K562 (cell line): ENCODE results near the gene COLQ. TPM values are rescaled to one million over a fixed set of nuclear protein-coding genes. Genes with fewer than 3 reads are reported as not detected.

Experiments used
- ARHGAP35 ChIP-seq: fragments of 450-650 bp; IDR thresholded peaks from 2 replicates; pipeline ENCODE4 v1.6.1; 2018; ENCODE audit not compliant: partially characterized antibody
- CBX5 ChIP-seq: IDR thresholded peaks from 2 replicates; pipeline ENCODE4 v1.6.1; 2014; ENCODE audit warnings: low read depth, borderline replicate concordance
- CCNT2 ChIP-seq: IDR thresholded peaks from 2 replicates; pipeline ENCODE4 v1.6.1; 2011; ENCODE audit warnings: borderline replicate concordance, low read depth, mild to moderate bottlenecking, moderate library complexity, mixed read lengths, low read length; ENCODE audit not compliant: insufficient read length; ENCODE audit errors: extremely low read depth
- ELF1 ChIP-seq: fragments of 200-800 bp; sonication (Bioruptor generic); IDR thresholded peaks from 2 replicates; pipeline ENCODE4 v1.6.1; 2016; ENCODE audit warnings: missing genetic modification characterization, missing compliant biosample characterization
- GATAD2B ChIP-seq: fragments of 450-650 bp; IDR thresholded peaks from 2 replicates; pipeline ENCODE4 v1.6.1; 2017; ENCODE audit warnings: mild to moderate bottlenecking, borderline replicate concordance
- HMGN3 ChIP-seq: IDR thresholded peaks from 2 replicates; pipeline ENCODE4 v1.6.1; 2011; ENCODE audit warnings: borderline replicate concordance, low read depth, mild to moderate bottlenecking, mixed read lengths, low read length; ENCODE audit not compliant: insufficient read length; ENCODE audit errors: extremely low read depth
- JUND ChIP-seq, 2 experiments: IDR thresholded peaks; 2 replicates in 1 of 2; 3 replicates in 1 of 2; pipeline ENCODE4 v1.6.1; 2011; ENCODE audit warnings: borderline replicate concordance in 2 of 2, low read depth in 2 of 2, low read length in 2 of 2, improper control_type of control experiment in 1 of 2, missing biosample characterization in 1 of 2, missing genetic modification characterization in 1 of 2, missing genetic modification reagents in 1 of 2
- KLF16 ChIP-seq: IDR thresholded peaks from 2 replicates; pipeline ENCODE4 v1.6.1; 2016; ENCODE audit warnings: antibody characterized with exemption
- MED1 ChIP-seq: sonication (generic); formaldehyde crosslinking; IDR thresholded peaks from 2 replicates; pipeline ENCODE4 v1.8.1; 2023; ENCODE audit warnings: missing genetic modification reagents, borderline replicate concordance
- MXI1 ChIP-seq: IDR thresholded peaks from 2 replicates; pipeline ENCODE4 v1.6.1; 2011; ENCODE audit warnings: low read depth, mild to moderate bottlenecking, improper control_type of control experiment, low read length
- RBBP5 ChIP-seq: fragments of 200-600 bp; sonication (generic); IDR thresholded peaks from 2 replicates; pipeline ENCODE4 v1.6.1; 2012; ENCODE audit warnings: borderline replicate concordance, mild to moderate bottlenecking, low read length, control low read depth, inconsistent platforms; ENCODE audit not compliant: insufficient read depth, poor library complexity, severe bottlenecking
- SIRT6 ChIP-seq: IDR thresholded peaks from one replicate; pipeline ENCODE4 v1.6.1; 2012; ENCODE audit warnings: low read depth, mild to moderate bottlenecking, control low read depth, inconsistent platforms, low read length, moderate library complexity
- SPI1 ChIP-seq: IDR thresholded peaks from 2 replicates; pipeline ENCODE4 v1.6.1; 2011; ENCODE audit warnings: low read depth, low read length, control low read depth, borderline replicate concordance
- STAG1 ChIP-seq: sonication (generic); formaldehyde crosslinking; IDR thresholded peaks from 2 replicates; pipeline ENCODE4 v1.5.0; 2020; ENCODE audit warnings: missing genetic modification reagents, borderline replicate concordance
- ZEB2 ChIP-seq: fragments of 450-650 bp; IDR thresholded peaks from 2 replicates; pipeline ENCODE4 v1.6.1; 2016
- ZNF217 ChIP-seq: sonication (generic); formaldehyde crosslinking; IDR thresholded peaks from 2 replicates; pipeline ENCODE4 v1.8.0; 2022; ENCODE audit warnings: mild to moderate bottlenecking, missing genetic modification reagents
- ZNF354B ChIP-seq: fragments of 250-450 bp; sonication (Bioruptor Pico); IDR thresholded peaks from 2 replicates; pipeline ENCODE4 v1.4.0; 2020
- ZNF717 ChIP-seq: fragments of 250-450 bp; sonication (Bioruptor Pico); IDR thresholded peaks from 2 replicates; pipeline ENCODE4 v1.5.0; 2021
- ZNF77 ChIP-seq: fragments of 250-450 bp; sonication (Bioruptor Pico); IDR thresholded peaks from 2 replicates; pipeline ENCODE4 v1.5.0; 2020
- polyA plus RNA-seq, 8 experiments: library from polyadenylated mRNA; depleted of rRNA in 4 of 8; stranded (reverse) in 5 of 8; unstranded in 3 of 8; fragments of >200 nt; fragmentation: Nextera tagmentation in 2 of 8; fragmentation: Illumina TruSeq in 1 of 8; extraction: Ambion mirVana in 2 of 8; extraction: Trizol in 1 of 8; gene quantifications; 2 replicates each; pipeline versions ENCODE4 v1.2.1 to v1.2.3, GENCODE V29; 2011 to 2014; ENCODE audit warnings: inconsistent platforms in 1 of 8, missing spikeins in 1 of 8
- total RNA-seq, 7 experiments: library from RNA; depleted of rRNA in 6 of 7; stranded (reverse); fragments of >200 nt in 6 of 7; fragmentation: Illumina TruSeq in 2 of 7; extraction: Trizol in 2 of 7; gene quantifications; 2 replicates each; pipeline versions ENCODE4 v1.2.1 to v1.2.3, GENCODE V29; 2011 to 2021; ENCODE audit warnings: low replicate concordance in 1 of 7
- TF ChIP-seq, protein P1 (sequence below): fragments of 450-650 bp; IDR thresholded peaks from 2 replicates; pipeline ENCODE4 v1.6.1; 2014; ENCODE audit warnings: low read depth, mild to moderate bottlenecking, moderate library complexity, borderline replicate concordance
- TF ChIP-seq, protein P2 (sequence below), 2 experiments: fragments of 200-800 bp in 1 of 2; sonication (Bioruptor generic) in 1 of 2; sonication (generic) in 1 of 2; formaldehyde crosslinking in 1 of 2; IDR thresholded peaks in 1 of 2; conservative IDR thresholded peaks in 1 of 2; 2 replicates each; pipeline versions ENCODE4 v1.5.0 to v1.6.1; 2016 to 2020; ENCODE audit warnings: missing compliant biosample characterization in 1 of 2, missing genetic modification characterization in 1 of 2, missing genetic modification reagents in 1 of 2
- TF ChIP-seq, protein P3 (sequence below), 2 experiments: fragments of 450-650 bp; conservative IDR thresholded peaks; 2 replicates each; pipeline ENCODE4 v1.6.1; 2017; ENCODE audit warnings: mild to moderate bottlenecking in 2 of 2, moderate library complexity in 2 of 2

COLQ gene
- total and polyA plus RNA-seq, 9 of the 15 experiments (the other 6 are each of a cell fraction or from before 2014, with no cell fraction given): 0.04 to 0.36 (median 0.27) TPM; not detected in 4

DNA sequence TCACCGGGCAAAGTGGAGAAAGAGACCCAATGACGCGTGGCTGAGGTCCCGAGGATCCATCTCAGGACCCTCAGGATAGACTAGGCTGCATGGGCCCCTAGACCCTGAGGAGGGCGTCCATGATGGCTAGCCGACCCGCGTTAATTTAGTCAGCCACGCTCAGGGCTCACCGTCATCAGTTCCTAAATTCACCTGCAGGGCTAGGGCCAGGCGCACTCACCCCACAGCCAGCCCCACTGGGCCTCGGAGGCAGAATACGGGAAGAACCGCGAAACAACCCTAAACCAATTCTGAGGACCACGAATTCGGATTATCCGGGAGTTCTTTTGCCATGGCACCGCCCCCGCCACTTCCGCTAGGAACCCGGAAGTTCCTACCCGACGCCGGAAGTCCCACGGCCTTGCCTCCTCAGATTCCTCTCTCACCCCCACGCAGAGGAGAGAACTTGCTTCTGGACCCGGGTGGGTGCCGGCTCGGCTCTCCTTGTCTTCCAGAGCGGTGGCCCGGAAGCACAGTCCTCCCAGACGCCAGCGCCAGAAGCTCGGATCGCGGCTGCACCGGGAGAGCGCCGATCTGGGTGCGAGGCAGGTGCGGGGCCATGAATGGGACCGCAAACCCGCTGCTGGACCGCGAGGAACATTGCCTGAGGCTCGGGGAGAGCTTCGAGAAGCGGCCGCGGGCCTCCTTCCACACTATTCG, 94.2 kb downstream of the COLQ start, which contains the start of the genes EAF1 and METTL6 (continued):
- TF ChIP-seq ZNF217 (CRISPR knock-in tag) (no peak), ZEB2 (peak; percentile 84), MED1 (CRISPR knock-in tag) (no peak), ELF1 (tag) (peak; percentile 98), ZNF77 (CRISPR knock-in tag) (no peak), CCNT2 (peak; percentile 26), ZNF717 (no peak), SPI1 (peak; percentile 59; the same call in 1 of the 2 replicates), KLF16 (peak; percentile 32; the same call in 1 of the 2 replicates), SIRT6 (no peak), MXI1 (peak; percentile 54; the same call in 1 of the 2 replicates), RBBP5 (peak; percentile 97), STAG1 (CRISPR knock-in tag) (peak; percentile 22; the same call in 1 of the 2 replicates), GATAD2B (no peak; the same call in 1 of the 2 replicates), HMGN3 (peak; percentile 79), JUND (IDR thresholded peaks at IDR 0.05; ENCODE audit: borderline replicate concordance, low read depth, low read length) (peak; percentile 50), JUND (tag; IDR thresholded peaks at IDR 0.05; ENCODE audit: borderline replicate concordance, low read depth, low read length) (no peak; the same call in 2 of the 3 replicates), CBX5 (no peak), ARHGAP35 (no peak), ZNF354B (CRISPR knock-in tag) (no peak)
- TF ChIP-seq, protein P1, sequence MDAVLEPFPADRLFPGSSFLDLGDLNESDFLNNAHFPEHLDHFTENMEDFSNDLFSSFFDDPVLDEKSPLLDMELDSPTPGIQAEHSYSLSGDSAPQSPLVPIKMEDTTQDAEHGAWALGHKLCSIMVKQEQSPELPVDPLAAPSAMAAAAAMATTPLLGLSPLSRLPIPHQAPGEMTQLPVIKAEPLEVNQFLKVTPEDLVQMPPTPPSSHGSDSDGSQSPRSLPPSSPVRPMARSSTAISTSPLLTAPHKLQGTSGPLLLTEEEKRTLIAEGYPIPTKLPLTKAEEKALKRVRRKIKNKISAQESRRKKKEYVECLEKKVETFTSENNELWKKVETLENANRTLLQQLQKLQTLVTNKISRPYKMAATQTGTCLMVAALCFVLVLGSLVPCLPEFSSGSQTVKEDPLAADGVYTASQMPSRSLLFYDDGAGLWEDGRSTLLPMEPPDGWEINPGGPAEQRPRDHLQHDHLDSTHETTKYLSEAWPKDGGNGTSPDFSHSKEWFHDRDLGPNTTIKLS: peak; percentile 62; the same call in 1 of the 2 replicates
- TF ChIP-seq, protein P2, sequence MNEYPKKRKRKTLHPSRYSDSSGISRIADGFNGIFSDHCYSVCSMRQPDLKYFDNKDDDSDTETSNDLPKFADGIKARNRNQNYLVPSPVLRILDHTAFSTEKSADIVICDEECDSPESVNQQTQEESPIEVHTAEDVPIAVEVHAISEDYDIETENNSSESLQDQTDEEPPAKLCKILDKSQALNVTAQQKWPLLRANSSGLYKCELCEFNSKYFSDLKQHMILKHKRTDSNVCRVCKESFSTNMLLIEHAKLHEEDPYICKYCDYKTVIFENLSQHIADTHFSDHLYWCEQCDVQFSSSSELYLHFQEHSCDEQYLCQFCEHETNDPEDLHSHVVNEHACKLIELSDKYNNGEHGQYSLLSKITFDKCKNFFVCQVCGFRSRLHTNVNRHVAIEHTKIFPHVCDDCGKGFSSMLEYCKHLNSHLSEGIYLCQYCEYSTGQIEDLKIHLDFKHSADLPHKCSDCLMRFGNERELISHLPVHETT (CRISPR knock-in tag; conservative IDR thresholded peaks at IDR 0.05 in 1 of 2, IDR thresholded peaks at IDR 0.05 in 1 of 2): no peak
- TF ChIP-seq, protein P3, sequence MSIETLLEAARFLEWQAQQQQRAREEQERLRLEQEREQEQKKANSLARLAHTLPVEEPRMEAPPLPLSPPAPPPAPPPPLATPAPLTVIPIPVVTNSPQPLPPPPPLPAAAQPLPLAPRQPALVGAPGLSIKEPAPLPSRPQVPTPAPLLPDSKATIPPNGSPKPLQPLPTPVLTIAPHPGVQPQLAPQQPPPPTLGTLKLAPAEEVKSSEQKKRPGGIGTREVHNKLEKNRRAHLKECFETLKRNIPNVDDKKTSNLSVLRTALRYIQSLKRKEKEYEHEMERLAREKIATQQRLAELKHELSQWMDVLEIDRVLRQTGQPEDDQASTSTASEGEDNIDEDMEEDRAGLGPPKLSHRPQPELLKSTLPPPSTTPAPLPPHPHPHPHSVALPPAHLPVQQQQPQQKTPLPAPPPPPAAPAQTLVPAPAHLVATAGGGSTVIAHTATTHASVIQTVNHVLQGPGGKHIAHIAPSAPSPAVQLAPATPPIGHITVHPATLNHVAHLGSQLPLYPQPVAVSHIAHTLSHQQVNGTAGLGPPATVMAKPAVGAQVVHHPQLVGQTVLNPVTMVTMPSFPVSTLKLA (conservative IDR thresholded peaks at IDR 0.05): peak; percentile 66 to 80; a peak in 3 of 4 replicates
